Measurements from ENCODE around the gene ADAP1. TPM values are rescaled to one million over a fixed set of nuclear protein-coding genes. Genes with fewer than 3 reads are reported as not detected.
"Not testable (repeated sequence)": the region's sequence is repeated elsewhere in the genome, so short reads cannot be mapped to it uniquely, and the experiment has no call there.

Gene ADAP1
- total RNA-seq, 2 donors from 2014 or later = 3.8 to 6.5 TPM

- Histone ChIP-seq H3K9me3 (ENCODE audit: control insufficient read depth, low read length) (no peaks in the 10 kb centered on the region), H3K4me3 (ENCODE audit: low read length) (no peak overlapping the region), H3K36me3 (ENCODE audit: control insufficient read depth, insufficient read depth, low read length) (no peaks in the 10 kb centered on the region), H3K9ac (ENCODE audit: extremely low read depth, low read length, poor library complexity, severe bottlenecking) (no peak overlapping the region), H3K4me1 (ENCODE audit: control insufficient read depth, insufficient read depth, low read length) (no peaks in the 10 kb centered on the region), H3K27ac (ENCODE audit: low read depth, low read length) (no peak overlapping the region), H3K27me3 (ENCODE audit: control insufficient read depth, insufficient read depth, low read length, poor library complexity, severe bottlenecking) (peaks cover 8% of the 10 kb centered on the region)
- no peaks in the 10 kb centered on the region for H3K36me3 Mint-ChIP-seq (ENCODE audit: low read depth)
- peaks cover 1% of the 10 kb centered on the region for H3K9me3 Mint-ChIP-seq
- DNase-seq = no peak
- 93 to 95% methylated on average over 25 to 31 of the region's 31 CpGs for WGBS, 2 experiments (ENCODE audit: insufficient coverage in 1 of 2, insufficient read length in 1 of 2)
- H3K4me3 Mint-ChIP-seq = no peak overlapping the region
- no peak overlapping the region for H3K27ac Mint-ChIP-seq
- no peak for TF ChIP-seq CTCF (conservative IDR thresholded peaks at IDR 0.05)
- no peaks in the 10 kb centered on the region for H3K4me1 Mint-ChIP-seq
- peaks cover 6% of the 10 kb centered on the region for H3K27me3 Mint-ChIP-seq (ENCODE audit: insufficient read depth)
Measured at GRCh38 chr7:960269-960871, 5.9 kb upstream of the ADAP1 start.

- not testable (repeated sequence) for H3K36me3 Mint-ChIP-seq (ENCODE audit: low read depth); H3K9ac ChIP-seq (ENCODE audit: extremely low read depth, low read length, poor library complexity, severe bottlenecking); H3K9me3 Mint-ChIP-seq; H3K36me3 ChIP-seq (ENCODE audit: control insufficient read depth, insufficient read depth, low read length); H3K4me3 Mint-ChIP-seq; H3K27ac Mint-ChIP-seq; H3K4me1 ChIP-seq (ENCODE audit: control insufficient read depth, insufficient read depth, low read length); H3K27ac ChIP-seq (ENCODE audit: low read depth, low read length); H3K4me1 Mint-ChIP-seq; H3K9me3 ChIP-seq (ENCODE audit: control insufficient read depth, low read length); H3K4me3 ChIP-seq (ENCODE audit: low read length); DNase-seq
- WGBS, 2 experiments (ENCODE audit: insufficient coverage in 1 of 2, insufficient read length in 1 of 2) = 92 to 94% methylated on average over 6 to 10 of the region's 10 CpGs
- peaks cover 12% of the 10 kb centered on the region for H3K27me3 Mint-ChIP-seq (ENCODE audit: insufficient read depth)
- H3K27me3 ChIP-seq (ENCODE audit: control insufficient read depth, insufficient read depth, low read length, poor library complexity, severe bottlenecking) = peaks cover 14% of the 10 kb centered on the region
Measured at GRCh38 chr7:959740-960139, 5.3 kb upstream of the ADAP1 start.

- Mint-ChIP-seq H3K27me3 (ENCODE audit: insufficient read depth) (peaks cover 12% of the 10 kb centered on the region), H3K27ac (no peak overlapping the region), H3K36me3 (ENCODE audit: low read depth) (no peaks in the 10 kb centered on the region), H3K9me3 (peaks cover 1% of the 10 kb centered on the region), H3K4me1 (no peaks in the 10 kb centered on the region), H3K4me3 (no peak overlapping the region)
- no peak for DNase-seq
- WGBS, 2 experiments (ENCODE audit: insufficient coverage in 1 of 2, insufficient read length in 1 of 2) = 63 to 76% methylated on average over 18 to 20 of the region's 20 CpGs
- Histone ChIP-seq H3K9me3 (ENCODE audit: control insufficient read depth, low read length) (no peaks in the 10 kb centered on the region), H3K9ac (ENCODE audit: extremely low read depth, low read length, poor library complexity, severe bottlenecking) (no peak overlapping the region), H3K4me3 (ENCODE audit: low read length) (no peak overlapping the region), H3K4me1 (ENCODE audit: control insufficient read depth, insufficient read depth, low read length) (no peaks in the 10 kb centered on the region), H3K27ac (ENCODE audit: low read depth, low read length) (no peak overlapping the region), H3K36me3 (ENCODE audit: control insufficient read depth, insufficient read depth, low read length) (no peaks in the 10 kb centered on the region), H3K27me3 (ENCODE audit: control insufficient read depth, insufficient read depth, low read length, poor library complexity, severe bottlenecking) (peaks cover 14% of the 10 kb centered on the region)
- TF ChIP-seq CTCF (conservative IDR thresholded peaks at IDR 0.05) = no peak
Measured at GRCh38 chr7:959271-959670, 4.8 kb upstream of the ADAP1 start.
